NCI-H345 treated with DMSO at 0.1 percent for 48 hours (cell line): Measurements from ENCODE around the gene PRKCD.

Experiments used
- DNase-seq: peaks from one replicate; lab custom pipeline; 2025; ENCODE audit not compliant: unreplicated experiment; lab: John Stamatoyannopoulos, UW

Gene PRKCD

DNA sequence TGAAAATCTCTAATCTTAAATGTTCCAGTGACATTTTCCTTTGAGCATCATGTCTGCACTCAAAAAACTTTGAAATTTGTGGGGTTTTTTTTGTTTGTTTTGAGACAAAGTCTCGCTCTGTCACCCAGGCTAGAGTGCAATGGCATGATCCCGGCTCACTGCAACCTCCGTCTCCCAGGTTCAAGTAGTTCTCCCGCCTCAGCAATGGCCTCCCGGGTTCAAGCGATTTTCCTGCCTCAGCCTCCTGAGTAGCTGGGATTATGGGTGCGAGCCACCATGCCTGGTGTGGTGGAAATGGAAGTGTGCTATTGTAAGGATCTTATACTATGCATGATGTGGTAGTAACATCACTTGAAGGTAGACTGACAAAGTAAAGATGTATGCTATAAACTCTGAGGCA lies 52.3 kb downstream of the PRKCD start:
- DNase-seq = no peak

DNA sequence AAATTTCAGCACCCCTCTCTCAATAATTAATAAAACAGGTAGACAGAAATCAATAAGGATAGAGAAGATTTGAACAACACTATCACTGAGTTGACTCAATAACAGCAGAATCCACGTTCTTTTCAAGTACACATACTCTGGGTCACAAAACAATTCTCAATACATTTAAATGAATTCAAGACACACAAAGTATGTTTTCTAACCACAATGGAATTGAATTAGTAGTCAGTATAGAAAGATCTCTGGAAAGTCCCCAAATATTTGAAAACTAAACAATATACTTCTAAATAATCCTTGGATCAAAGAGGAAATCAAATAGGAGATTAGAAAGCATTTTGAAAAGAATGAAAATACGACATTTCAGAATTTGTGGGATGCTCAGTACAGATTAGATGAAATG lies 54.8 kb downstream of the PRKCD start:
- no peak for DNase-seq

- DNase-seq = no peak
Observed at GRCh38 chr3:53216723-53217122, 55.7 kb downstream of the PRKCD start.

DNA sequence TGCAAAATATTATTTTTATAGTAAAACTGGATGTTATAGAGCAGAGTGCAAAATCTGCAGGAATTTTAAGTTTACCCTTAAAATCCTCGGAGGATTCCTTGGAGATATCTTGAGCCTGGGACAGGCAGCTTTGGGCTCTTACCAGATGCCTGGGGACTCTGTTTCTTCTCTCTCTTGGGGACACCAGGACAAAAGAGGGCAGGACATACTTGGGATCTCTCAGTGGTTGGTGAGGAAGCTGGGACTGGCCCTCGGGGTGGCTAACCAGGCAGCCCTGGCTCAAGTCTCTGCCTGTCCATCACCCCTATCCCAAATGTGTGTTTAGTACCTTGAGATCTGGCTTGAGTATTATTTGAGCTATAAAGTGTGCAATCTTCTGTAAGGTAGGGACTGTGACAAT lies 56.2 kb downstream of the PRKCD start:
- no peak for DNase-seq

GRCh38 chr3:53218131-53218530 lies 57.1 kb downstream of the PRKCD start:
- no peak for DNase-seq

- DNase-seq = peak; percentile 36
Observed at GRCh38 chr3:53219895-53220483, 59.0 kb downstream of the PRKCD start.

DNA sequence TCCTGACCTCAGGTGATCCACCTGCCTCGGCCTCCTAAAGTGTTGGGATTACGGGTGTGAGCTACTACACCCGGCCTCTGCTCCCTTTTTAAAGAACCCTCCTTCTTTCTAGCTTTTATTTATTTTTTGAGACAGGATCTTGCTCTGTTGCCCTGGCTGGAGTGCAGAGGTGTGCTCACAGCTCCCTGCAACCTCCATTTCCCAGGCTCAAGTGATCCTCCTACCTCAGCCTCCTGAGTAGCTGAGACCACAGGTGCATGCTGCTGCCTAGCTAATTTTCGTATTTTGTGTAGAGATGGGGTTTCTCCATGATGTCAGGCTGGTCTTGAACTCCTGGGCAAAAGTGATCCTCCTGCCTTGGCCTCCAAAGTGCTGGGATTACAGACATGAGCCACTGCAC lies 60.3 kb downstream of the PRKCD start:
- no peak for DNase-seq

DNA sequence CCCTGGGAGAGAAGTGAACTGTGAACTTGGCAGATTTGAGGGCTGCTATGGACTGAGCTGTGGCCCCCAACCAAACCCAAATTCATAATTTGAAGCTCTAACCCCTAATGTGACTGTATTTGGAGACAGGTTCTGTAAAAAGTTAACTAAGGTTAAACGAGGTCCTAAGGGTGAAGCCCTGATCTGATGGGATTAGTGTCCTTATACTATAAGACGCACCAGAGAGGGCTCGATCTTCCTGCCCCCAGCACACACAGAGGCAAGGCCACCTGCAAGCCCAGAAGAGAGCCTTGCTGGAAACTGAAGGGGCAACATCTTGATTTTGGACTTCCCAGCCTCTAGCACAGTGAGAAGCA lies 60.8 kb downstream of the PRKCD start:
- no peak for DNase-seq

DNA sequence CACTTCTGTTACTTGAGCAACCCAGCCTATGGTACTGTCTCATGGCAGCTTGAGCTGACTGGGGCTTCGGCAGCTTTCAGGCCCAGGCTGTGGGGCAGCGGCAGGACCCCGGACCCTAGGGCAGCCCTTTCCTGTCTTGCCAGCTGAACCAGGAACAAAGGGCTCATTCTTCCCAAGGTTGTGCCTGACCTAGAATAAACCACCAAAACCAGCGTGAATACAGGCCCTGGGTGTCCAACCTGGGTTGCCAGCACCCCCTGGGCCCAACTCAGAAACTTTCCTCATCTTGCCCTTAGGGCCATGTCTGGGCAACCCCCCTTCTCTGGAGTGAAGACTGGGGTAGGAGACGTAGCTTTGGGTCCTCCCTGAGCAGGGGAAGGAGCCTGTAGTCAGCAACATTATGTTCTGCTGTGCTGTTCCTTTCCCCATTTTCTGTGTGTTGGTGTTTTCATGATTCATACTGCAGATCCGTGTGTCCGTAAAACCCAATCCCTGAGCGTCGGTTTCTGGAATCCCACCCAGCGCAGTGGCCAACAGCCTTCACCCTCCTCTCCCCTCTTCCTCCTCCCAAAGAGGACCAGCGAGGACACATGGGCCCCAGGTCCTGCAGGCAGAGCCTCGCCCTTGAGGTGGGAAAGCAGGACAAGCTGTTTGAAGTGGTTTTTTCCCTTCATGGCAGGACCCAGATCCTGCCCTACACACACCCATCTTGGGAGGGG lies 61.3 kb downstream of the PRKCD start:
- no peak for DNase-seq

- DNase-seq = no peak
Observed at GRCh38 chr3:53223025-53223424, 62.0 kb downstream of the PRKCD start.

DNA sequence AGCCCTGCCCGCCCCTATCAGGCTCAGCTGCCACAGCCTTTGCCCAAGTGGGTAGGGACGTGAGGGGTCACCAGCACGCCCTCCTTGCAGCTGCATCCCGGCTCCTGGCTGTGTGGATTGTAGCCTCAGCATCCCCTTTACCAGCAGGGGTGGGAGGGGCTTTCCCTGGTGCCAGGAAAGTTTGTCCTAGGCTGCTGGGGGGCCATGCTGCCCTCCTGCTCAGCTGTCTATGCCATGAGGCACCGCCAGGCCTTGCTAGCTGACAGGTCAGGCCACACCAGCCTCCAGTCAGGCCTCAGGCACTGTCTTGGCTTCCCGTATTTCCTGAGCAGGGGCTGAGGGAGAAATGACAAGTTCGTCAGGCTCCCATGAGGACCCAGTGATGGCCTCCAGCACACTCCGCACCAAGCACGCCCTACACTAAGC lies 62.5 kb downstream of the PRKCD start:
- DNase-seq = no peak

GRCh38 chr3:53224026-53224425 lies 63.0 kb downstream of the PRKCD start:
- DNase-seq = no peak

- no peak for DNase-seq
Observed at GRCh38 chr3:53224536-53224935, 63.5 kb downstream of the PRKCD start.

GRCh38 chr3:53225181-53225580 lies 64.2 kb downstream of the PRKCD start:
- DNase-seq = no peak

- DNase-seq = no peak
Observed at GRCh38 chr3:53225651-53226050, 64.6 kb downstream of the PRKCD start.

DNA sequence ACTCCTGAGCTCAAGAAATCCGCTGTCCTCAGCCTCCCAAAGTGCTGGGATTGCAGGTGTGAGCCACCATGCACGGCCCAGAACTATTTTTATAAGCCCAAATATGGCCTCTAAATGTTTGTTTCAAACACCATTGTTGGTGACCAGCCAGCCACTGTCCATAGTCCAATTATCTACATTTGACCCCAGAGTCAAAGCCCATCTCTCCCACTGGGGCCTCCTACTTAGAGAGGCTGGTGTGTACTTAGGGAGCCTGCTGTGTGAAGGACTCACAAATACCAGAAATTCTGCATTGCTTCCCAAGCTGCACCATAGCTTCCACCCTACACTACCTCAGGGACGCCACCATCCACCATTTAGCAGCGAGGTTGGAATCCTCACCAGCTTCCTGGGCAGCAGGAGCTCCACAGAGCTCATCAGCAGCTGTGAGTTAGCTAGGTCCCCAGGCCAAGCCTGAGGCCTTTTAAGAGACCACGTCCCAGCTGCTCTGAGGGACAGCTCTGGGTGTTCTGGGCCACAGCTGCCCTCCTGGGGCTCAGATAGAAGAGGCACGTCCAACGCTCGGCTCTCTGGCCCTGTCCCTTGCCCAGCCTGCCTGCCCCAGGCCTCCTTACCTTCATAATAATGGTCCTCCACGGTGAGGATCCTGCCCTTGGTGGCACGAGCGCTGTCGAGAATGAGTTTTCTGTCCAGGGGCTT lies 65.3 kb downstream of the PRKCD start:
- no peak for DNase-seq

- no peak for DNase-seq
Observed at GRCh38 chr3:53226841-53227407, 65.9 kb downstream of the PRKCD start.

DNA sequence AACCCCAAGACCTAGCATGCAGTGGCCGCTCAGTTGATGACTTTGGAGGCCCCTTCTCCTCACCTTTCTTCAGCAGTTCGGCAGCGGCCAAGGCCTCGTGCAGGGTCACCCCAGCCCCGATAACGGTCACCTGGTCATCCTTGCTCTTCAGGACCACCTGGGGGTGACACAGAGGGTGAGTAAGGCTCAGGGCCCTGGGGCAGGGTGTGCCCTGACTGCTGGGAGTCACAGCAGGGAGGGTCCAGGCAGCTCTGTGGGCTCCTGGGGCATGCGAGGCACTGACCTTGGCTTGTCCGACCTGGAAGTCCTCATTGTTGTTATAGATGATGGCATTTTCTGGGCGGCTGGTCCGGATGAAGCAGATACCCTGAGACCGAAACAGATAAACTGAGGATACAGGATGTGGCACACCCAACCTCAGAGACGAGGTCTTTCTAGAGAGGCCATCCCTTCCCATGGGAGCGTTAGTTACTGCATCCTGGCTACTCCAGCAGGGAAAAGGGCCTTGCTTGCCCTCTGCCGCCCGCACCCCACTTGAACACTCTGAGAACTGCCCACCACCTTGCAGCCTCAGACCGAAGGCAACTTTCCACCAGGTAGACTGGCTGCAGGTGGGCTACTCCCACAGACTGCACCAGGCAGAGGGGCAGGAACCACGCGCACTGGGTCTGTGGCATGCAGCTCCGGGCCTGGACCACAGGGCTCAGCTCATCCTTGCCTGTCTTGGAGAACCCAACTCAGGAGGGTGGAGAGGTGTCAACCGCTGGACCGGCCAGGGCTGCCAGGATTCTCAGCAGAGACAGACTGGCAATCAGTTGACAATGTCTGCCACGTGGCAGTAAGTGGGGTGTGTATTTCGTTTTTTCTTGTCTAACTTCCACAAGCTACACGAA lies 67.2 kb downstream of the PRKCD start:
- no peak for DNase-seq

DNA sequence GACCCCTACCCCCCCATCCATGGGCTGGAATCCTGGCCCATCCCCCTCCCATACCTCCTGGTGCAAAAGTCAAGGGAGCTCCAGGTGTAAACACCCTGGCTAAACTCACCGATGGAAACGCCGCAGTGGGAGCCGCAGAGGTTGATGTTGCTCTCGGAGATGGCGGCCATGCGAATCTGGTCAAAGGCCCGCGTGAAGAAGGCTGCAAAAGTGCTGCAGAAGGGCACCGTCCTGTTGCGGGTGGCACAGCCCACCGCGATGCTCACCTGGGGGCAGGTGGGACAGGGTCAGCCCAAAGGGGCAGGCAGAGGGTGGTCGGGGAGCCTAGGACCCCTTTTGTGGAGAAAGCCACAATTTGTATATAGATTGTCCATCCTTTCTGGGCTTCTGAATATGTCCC lies 68.2 kb downstream of the PRKCD start:
- DNase-seq = no peak

GRCh38 chr3:53229606-53230005 lies 68.6 kb downstream of the PRKCD start:
- DNase-seq = no peak

- DNase-seq = no peak
Observed at GRCh38 chr3:53230041-53230621, 69.1 kb downstream of the PRKCD start.
